OCI-LY1 (cell line): ENCODE results near the gene C11orf98.
"Not testable (repeated sequence)": the region's sequence is repeated elsewhere in the genome, so short reads cannot be mapped to it uniquely, and the experiment has no call there.

Experiments used
- H2AFZ ChIP-seq: fragments of 200-600 bp; sonication (generic), shearing (Covaris generic); 2 replicates; pipeline ENCODE4 v1.6.0; 2014; ENCODE audit warnings: antibody characterized with exemption, mild to moderate bottlenecking, low read length
- H3F3A ChIP-seq: fragments of 200-600 bp; sonication (generic), shearing (Covaris generic); 2 replicates; pipeline ENCODE4 v1.6.0; 2014; ENCODE audit warnings: mild to moderate bottlenecking, antibody characterized with exemption, low read length, moderate library complexity; ENCODE audit not compliant: insufficient read depth
- H3K27ac ChIP-seq: fragments of 200-600 bp; sonication (generic); 2 replicates; pipeline ENCODE4 v1.5.1; 2014; ENCODE audit warnings: low read length, mixed run types, mild to moderate bottlenecking, low read depth; ENCODE audit not compliant: poor library complexity, severe bottlenecking
- H3K27me3 ChIP-seq: fragments of 200-600 bp; sonication (generic); 2 replicates; pipeline ENCODE4 v1.6.0; 2014; ENCODE audit warnings: antibody characterized with exemption, mild to moderate bottlenecking, low read length, moderate library complexity; ENCODE audit not compliant: insufficient read depth
- H3K36me3 ChIP-seq: fragments of 200-600 bp; sonication (generic); 2 replicates; pipeline ENCODE4 v1.6.1; 2014; ENCODE audit warnings: mild to moderate bottlenecking, antibody characterized with exemption, low read length, moderate library complexity, mixed read lengths; ENCODE audit not compliant: insufficient read depth
- H3K4me1 ChIP-seq: fragments of 200-600 bp; sonication (generic); 2 replicates; pipeline ENCODE4 v1.5.1; 2014; ENCODE audit warnings: mild to moderate bottlenecking, low read length, moderate library complexity; ENCODE audit not compliant: insufficient read depth, severe bottlenecking
- H3K4me2 ChIP-seq: fragments of 200-600 bp; sonication (generic), shearing (Covaris generic); 2 replicates; pipeline ENCODE4 v1.6.1; 2014; ENCODE audit warnings: low read length
- H3K4me3 ChIP-seq: fragments of 200-600 bp; sonication (generic); 2 replicates; pipeline ENCODE4 v1.5.1; 2014; ENCODE audit warnings: low read length, low read depth, mild to moderate bottlenecking, mixed read lengths; ENCODE audit not compliant: poor library complexity, severe bottlenecking
- H3K79me2 ChIP-seq: fragments of 200-600 bp; shearing (Covaris generic); 2 replicates; pipeline ENCODE4 v1.6.1; 2016; ENCODE audit warnings: mixed run types, low read length, mixed read lengths; ENCODE audit not compliant: insufficient read depth
- H3K9ac ChIP-seq: fragments of 200-600 bp; sonication (generic), shearing (Covaris generic); 2 replicates; pipeline ENCODE4 v1.6.1; 2014; ENCODE audit warnings: mild to moderate bottlenecking, low read length, mixed read lengths
- H3K9me2 ChIP-seq: fragments of 200-600 bp; sonication (generic), shearing (Covaris generic); 2 replicates; pipeline ENCODE4 v1.6.1; 2014; ENCODE audit warnings: low read depth, mild to moderate bottlenecking, low read length, mixed read lengths
- H3K9me3 ChIP-seq: fragments of 200-600 bp; shearing (Covaris generic); 2 replicates; pipeline ENCODE4 v1.6.1; 2014; ENCODE audit warnings: low read length, mixed read lengths
- H4K20me1 ChIP-seq: fragments of 200-600 bp; sonication (generic), shearing (Covaris generic); 2 replicates; pipeline ENCODE4 v1.6.0; 2016; ENCODE audit warnings: mild to moderate bottlenecking, low read length; ENCODE audit not compliant: insufficient read depth
- EZH2 ChIP-seq: fragments of 200-600 bp; sonication (generic), shearing (Covaris generic); IDR thresholded peaks from 2 replicates; pipeline ENCODE4 v1.8.0; 2017; ENCODE audit warnings: borderline replicate concordance, mixed run types, mild to moderate bottlenecking, antibody characterized with exemption, low read length, moderate library complexity, mixed read lengths
- TF ChIP-seq, protein P1 (sequence below): fragments of 200-600 bp; sonication (generic), shearing (Covaris generic); IDR thresholded peaks from 2 replicates; pipeline ENCODE4 v1.5.1; 2017; ENCODE audit warnings: mild to moderate bottlenecking, antibody characterized with exemption, low read length, moderate library complexity, mixed read lengths

Gene C11orf98

DNA sequence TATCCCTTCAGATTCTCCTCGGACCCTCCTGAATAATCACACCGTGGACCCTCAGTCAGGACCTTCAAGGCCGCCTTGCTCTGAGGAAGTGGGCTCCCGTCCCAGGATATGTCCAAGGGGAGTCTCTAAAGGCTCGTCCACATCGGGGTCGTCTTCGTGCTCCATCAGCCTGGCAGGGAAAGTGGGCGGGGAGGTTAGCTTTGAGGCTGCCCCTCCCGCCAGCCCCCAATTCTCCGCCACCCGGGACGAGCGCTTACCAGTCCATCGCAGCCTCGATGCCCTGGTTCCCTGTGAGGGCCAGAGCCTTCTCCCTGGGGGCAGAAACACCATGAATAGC is 13.4 kb upstream of the C11orf98 start:
- H3F3A ChIP-seq, result no peaks in the 10 kb centered on the region

DNA sequence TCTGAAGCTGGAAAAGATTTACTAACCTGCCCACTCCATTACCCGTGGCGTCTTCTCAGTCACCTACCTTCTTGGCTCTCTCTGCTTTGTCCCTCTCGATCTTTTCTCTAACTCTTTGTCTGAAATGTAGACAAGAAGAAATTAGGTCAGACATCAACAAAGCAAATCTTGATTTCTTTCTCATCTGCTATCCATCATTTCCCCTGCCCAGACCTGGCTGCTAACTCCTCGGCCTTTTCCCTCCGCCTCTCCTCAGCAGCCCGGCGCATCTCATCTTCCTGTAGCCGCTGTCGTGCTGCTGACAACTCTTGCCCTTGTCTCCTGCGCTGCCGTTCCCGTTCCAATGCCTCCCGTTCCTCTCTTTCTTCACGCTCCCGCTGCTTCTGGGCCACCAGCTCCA is 12.7 kb upstream of the C11orf98 start:
- no peak for TF ChIP-seq EZH2
- Histone ChIP-seq H3K4me2 (peak overlapping the region; percentile 94), H3F3A (no peaks in the 10 kb centered on the region), H3K4me3 (peak overlapping the region; percentile 95), H3K9me2 (no peaks in the 10 kb centered on the region), H4K20me1 (no peaks in the 10 kb centered on the region), H3K36me3 (peaks cover 33% of the 10 kb centered on the region; the same call in 1 of the 2 replicates), H3K79me2 (no peaks in the 10 kb centered on the region; the same call in 1 of the 2 replicates), H3K9ac (peak overlapping the region; percentile 94; the same call in 1 of the 2 replicates), H3K27me3 (no peaks in the 10 kb centered on the region), H3K4me1 (peaks cover 46% of the 10 kb centered on the region), H3K9me3 (no peaks in the 10 kb centered on the region), H2AFZ (no peak overlapping the region), H3K27ac (no peak overlapping the region)

More for the DNA sequence above, 13.4 kb upstream of the C11orf98 start:
- Histone ChIP-seq H3K27me3 (no peaks in the 10 kb centered on the region), H4K20me1 (no peaks in the 10 kb centered on the region), H3K27ac (peak overlapping the region; percentile 76), H3K4me2 (peak overlapping the region; percentile 94), H3K4me1 (peaks cover 39% of the 10 kb centered on the region), H3K9me2 (no peaks in the 10 kb centered on the region), H3K4me3 (peak overlapping the region; percentile 95), H3K9me3 (no peaks in the 10 kb centered on the region), H2AFZ (no peak overlapping the region), H3K9ac (peak overlapping the region; percentile 94), H3K36me3 (peaks cover 26% of the 10 kb centered on the region; the same call in 1 of the 2 replicates), H3K79me2 (no peaks in the 10 kb centered on the region; the same call in 1 of the 2 replicates)
- TF ChIP-seq, protein P1, sequence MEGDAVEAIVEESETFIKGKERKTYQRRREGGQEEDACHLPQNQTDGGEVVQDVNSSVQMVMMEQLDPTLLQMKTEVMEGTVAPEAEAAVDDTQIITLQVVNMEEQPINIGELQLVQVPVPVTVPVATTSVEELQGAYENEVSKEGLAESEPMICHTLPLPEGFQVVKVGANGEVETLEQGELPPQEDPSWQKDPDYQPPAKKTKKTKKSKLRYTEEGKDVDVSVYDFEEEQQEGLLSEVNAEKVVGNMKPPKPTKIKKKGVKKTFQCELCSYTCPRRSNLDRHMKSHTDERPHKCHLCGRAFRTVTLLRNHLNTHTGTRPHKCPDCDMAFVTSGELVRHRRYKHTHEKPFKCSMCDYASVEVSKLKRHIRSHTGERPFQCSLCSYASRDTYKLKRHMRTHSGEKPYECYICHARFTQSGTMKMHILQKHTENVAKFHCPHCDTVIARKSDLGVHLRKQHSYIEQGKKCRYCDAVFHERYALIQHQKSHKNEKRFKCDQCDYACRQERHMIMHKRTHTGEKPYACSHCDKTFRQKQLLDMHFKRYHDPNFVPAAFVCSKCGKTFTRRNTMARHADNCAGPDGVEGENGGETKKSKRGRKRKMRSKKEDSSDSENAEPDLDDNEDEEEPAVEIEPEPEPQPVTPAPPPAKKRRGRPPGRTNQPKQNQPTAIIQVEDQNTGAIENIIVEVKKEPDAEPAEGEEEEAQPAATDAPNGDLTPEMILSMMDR, result no peak

DNA sequence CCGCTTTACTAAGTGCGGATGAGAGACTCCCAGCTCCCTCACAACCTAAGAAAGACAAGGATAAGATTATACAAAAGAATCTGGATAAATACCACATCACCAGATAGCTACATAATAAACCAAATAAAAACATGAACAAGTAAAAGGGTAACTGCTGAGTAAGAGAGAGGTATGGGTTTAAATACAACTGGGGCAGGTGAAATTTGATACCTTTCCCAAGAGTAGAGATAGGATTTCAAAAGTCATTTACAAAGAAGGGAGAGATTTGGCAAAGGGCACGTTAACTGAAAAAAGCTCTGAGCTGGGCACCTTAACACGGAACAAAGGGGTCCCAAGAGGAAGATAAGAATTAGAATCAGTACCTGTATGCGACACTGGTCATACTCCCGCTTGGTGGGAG is 12.1 kb upstream of the C11orf98 start:
- Histone ChIP-seq H3K9ac (no peak overlapping the region), H3K36me3 (peaks cover 34% of the 10 kb centered on the region; the same call in 1 of the 2 replicates), H2AFZ (no peak overlapping the region), H4K20me1 (no peaks in the 10 kb centered on the region), H3K27ac (no peak overlapping the region), H3K4me3 (no peak overlapping the region), H3K4me1 (peaks cover 50% of the 10 kb centered on the region), H3K79me2 (no peaks in the 10 kb centered on the region; the same call in 1 of the 2 replicates), H3K9me3 (no peaks in the 10 kb centered on the region), H3K9me2 (no peaks in the 10 kb centered on the region), H3K27me3 (no peaks in the 10 kb centered on the region), H3K4me2 (0 out of 2 replicates have a peak overlapping the region, but pooled peaks have one; percentile 94), H3F3A (no peaks in the 10 kb centered on the region)
- no peak for TF ChIP-seq EZH2
- TF ChIP-seq, protein P1, result no peak

DNA sequence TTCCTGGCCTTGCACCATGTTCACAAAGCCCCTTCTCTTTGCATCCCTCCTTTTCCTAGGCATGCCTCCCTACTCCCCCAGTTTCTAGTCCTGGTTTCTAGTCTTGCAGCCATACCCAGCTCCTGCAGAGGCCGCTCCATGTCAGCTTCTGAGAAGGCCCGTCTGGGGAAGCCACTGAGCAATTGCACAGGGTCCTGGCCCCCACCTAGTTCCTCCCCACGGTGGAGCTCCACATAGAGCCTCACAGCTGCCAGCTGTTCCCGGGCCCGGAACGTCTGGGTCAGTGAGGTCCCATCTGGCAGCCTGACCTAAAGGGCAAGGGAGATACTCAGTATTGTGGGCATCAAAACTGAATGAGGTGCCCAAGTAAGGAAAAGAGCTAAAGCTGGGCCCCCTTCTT is 11.7 kb upstream of the C11orf98 start:
- peaks cover 50% of the 10 kb centered on the region for H3K4me1 ChIP-seq
- H3K36me3 ChIP-seq, result peaks cover 34% of the 10 kb centered on the region; the same call in 1 of the 2 replicates
- no peak overlapping the region for H2AFZ ChIP-seq
- H3K79me2 ChIP-seq, result no peaks in the 10 kb centered on the region; the same call in 1 of the 2 replicates
- H3F3A ChIP-seq, result no peaks in the 10 kb centered on the region
- H3K27me3 ChIP-seq, result no peaks in the 10 kb centered on the region
- H3K9ac ChIP-seq, result no peak overlapping the region
- no peak for TF ChIP-seq EZH2
- TF ChIP-seq, protein P1, result no peak
- no peaks in the 10 kb centered on the region for H3K9me2 ChIP-seq
- H3K9me3 ChIP-seq, result no peaks in the 10 kb centered on the region
- H4K20me1 ChIP-seq, result no peaks in the 10 kb centered on the region
- H3K4me2 ChIP-seq, result no peak overlapping the region
- H3K27ac ChIP-seq, result no peak overlapping the region
- H3K4me3 ChIP-seq, result no peak overlapping the region

GRCh38 chr11:62675415-62675814 is 10.4 kb upstream of the C11orf98 start:
- not testable (repeated sequence) for H3K9me2 ChIP-seq, H3K4me3 ChIP-seq, H2AFZ ChIP-seq, H3K27ac ChIP-seq, H3K9me3 ChIP-seq, H3K27me3 ChIP-seq, H3K4me2 ChIP-seq, H3K79me2 ChIP-seq, H3F3A ChIP-seq, H3K9ac ChIP-seq, H4K20me1 ChIP-seq
- Histone ChIP-seq H3K4me1 (peaks cover 50% of the 10 kb centered on the region), H3K36me3 (peaks cover 34% of the 10 kb centered on the region; the same call in 1 of the 2 replicates)
